KMS-11 (cell line): ENCODE measurements around the gene RUNX1.

ENCODE experiments used
- H2AFZ ChIP-seq: fragments of 200-600 bp; sonication (generic); 2 replicates; pipeline ENCODE4 v1.6.1; 2016; ENCODE audit warnings: antibody characterized with exemption, mixed run types, low read depth
- H3K27ac ChIP-seq: fragments of 200-600 bp; sonication (generic); 2 replicates; pipeline ENCODE4 v1.6.1; 2016; ENCODE audit warnings: mild to moderate bottlenecking, mixed run types
- H3K27me3 ChIP-seq: fragments of 200-600 bp; sonication (generic); 2 replicates; pipeline ENCODE4 v1.6.1; 2017; ENCODE audit warnings: mild to moderate bottlenecking, low read depth, mixed run types, moderate library complexity; ENCODE audit not compliant: insufficient read depth
- H3K36me3 ChIP-seq: fragments of 200-600 bp; sonication (generic); 2 replicates; pipeline ENCODE4 v1.6.1; 2017; ENCODE audit warnings: mild to moderate bottlenecking, mixed run types; ENCODE audit not compliant: insufficient read depth
- H3K4me1 ChIP-seq: fragments of 200-600 bp; sonication (generic); 2 replicates; pipeline ENCODE4 v1.6.1; 2016; ENCODE audit warnings: mild to moderate bottlenecking, low read depth, mixed run types; ENCODE audit not compliant: poor library complexity, severe bottlenecking
- H3K4me2 ChIP-seq: fragments of 200-600 bp; sonication (generic); 2 replicates; pipeline ENCODE4 v1.7.0; 2016; ENCODE audit warnings: mild to moderate bottlenecking, mixed run types
- H3K4me3 ChIP-seq: fragments of 200-600 bp; sonication (generic); IDR thresholded peaks from 2 replicates; pipeline ENCODE4 v1.6.1; 2017; ENCODE audit warnings: low read depth, low read length, mixed read lengths; ENCODE audit not compliant: insufficient read depth
- H3K79me2 ChIP-seq: fragments of 200-600 bp; sonication (generic); 2 replicates; pipeline ENCODE4 v1.6.1; 2016; ENCODE audit warnings: low read depth, mixed run types; ENCODE audit not compliant: insufficient read depth
- H3K9ac ChIP-seq: fragments of 200-600 bp; sonication (generic); 2 replicates; pipeline ENCODE4 v1.6.1; 2016; ENCODE audit warnings: mild to moderate bottlenecking, mixed run types
- H4K20me1 ChIP-seq: fragments of 200-600 bp; sonication (generic); 2 replicates; pipeline ENCODE4 v1.6.1; 2016; ENCODE audit warnings: mild to moderate bottlenecking, mixed run types; ENCODE audit not compliant: insufficient read depth
- CTCF ChIP-seq: fragments of 200-600 bp; sonication (generic); conservative IDR thresholded peaks from 2 replicates; pipeline ENCODE4 v1.6.1; 2017; ENCODE audit warnings: low read depth, mild to moderate bottlenecking, antibody characterized with exemption, low read length, moderate library complexity, mixed read lengths

Gene RUNX1

GRCh38 chr21:34977333-34977732, 71.8 kb downstream of the RUNX1 start:
- Histone ChIP-seq H3K9ac (no peak overlapping the region), H2AFZ (no peak overlapping the region), H3K4me1 (peaks cover 33% of the 10 kb centered on the region), H3K27me3 (peaks cover 23% of the 10 kb centered on the region), H3K4me3 (no peak overlapping the region), H3K4me2 (no peak overlapping the region), H3K36me3 (no peaks in the 10 kb centered on the region), H3K27ac (no peak overlapping the region), H3K79me2 (no peaks in the 10 kb centered on the region), H4K20me1 (no peaks in the 10 kb centered on the region)
- TF ChIP-seq CTCF: no peak

GRCh38 chr21:34974162-34974981, 74.7 kb downstream of the RUNX1 start:
- Histone ChIP-seq H3K4me1 (peaks cover 38% of the 10 kb centered on the region), H3K27me3 (peaks cover 31% of the 10 kb centered on the region), H3K27ac (peak overlapping the region; percentile 26; the same call in 1 of the 2 replicates), H3K9ac (no peak overlapping the region), H3K79me2 (no peaks in the 10 kb centered on the region), H3K4me3 (no peak overlapping the region), H4K20me1 (no peaks in the 10 kb centered on the region), H3K36me3 (no peaks in the 10 kb centered on the region), H2AFZ (no peak overlapping the region), H3K4me2 (peak overlapping the region; percentile 92)
- TF ChIP-seq CTCF: no peak

DNA sequence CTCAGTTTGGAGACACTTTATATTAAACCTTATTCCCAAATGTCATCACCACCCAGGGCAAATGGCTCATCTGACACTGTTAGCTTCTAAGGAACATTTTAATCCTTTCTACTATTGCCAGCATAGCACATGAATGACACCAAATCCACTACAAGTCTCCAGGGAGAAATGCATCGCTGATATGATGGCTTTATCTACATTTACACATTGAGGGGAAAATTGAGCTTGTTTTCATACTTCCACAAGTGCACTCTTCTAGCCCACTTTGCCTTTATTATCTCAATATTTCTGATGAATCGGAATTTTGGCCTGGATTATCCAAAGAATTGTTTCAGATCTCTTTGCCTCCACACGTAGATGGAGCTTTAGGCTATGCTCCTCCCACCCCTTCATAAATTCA, 75.4 kb downstream of the RUNX1 start:
- no peak overlapping the region for H3K4me3 ChIP-seq
- H4K20me1 ChIP-seq: no peaks in the 10 kb centered on the region
- H3K27ac ChIP-seq: peak overlapping the region; percentile 26; the same call in 1 of the 2 replicates
- H3K79me2 ChIP-seq: no peaks in the 10 kb centered on the region
- H3K4me2 ChIP-seq: peak overlapping the region; percentile 92
- peaks cover 31% of the 10 kb centered on the region for H3K27me3 ChIP-seq
- no peak for TF ChIP-seq CTCF
- H3K36me3 ChIP-seq: no peaks in the 10 kb centered on the region
- H2AFZ ChIP-seq: no peak overlapping the region
- H3K9ac ChIP-seq: no peak overlapping the region
- H3K4me1 ChIP-seq: peaks cover 38% of the 10 kb centered on the region

- peaks cover 30% of the 10 kb centered on the region for H3K27me3 ChIP-seq
- no peak overlapping the region for H3K27ac ChIP-seq
- H3K36me3 ChIP-seq: no peaks in the 10 kb centered on the region
- no peaks in the 10 kb centered on the region for H3K79me2 ChIP-seq
- no peak overlapping the region for H3K4me3 ChIP-seq
- no peak overlapping the region for H3K9ac ChIP-seq
- H2AFZ ChIP-seq: no peak overlapping the region
- TF ChIP-seq CTCF: no peak
- peaks cover 38% of the 10 kb centered on the region for H3K4me1 ChIP-seq
- no peaks in the 10 kb centered on the region for H4K20me1 ChIP-seq
- H3K4me2 ChIP-seq: no peak overlapping the region
Observed at GRCh38 chr21:34971656-34972055, 77.4 kb downstream of the RUNX1 start.
